ENCODE measurements around the gene AKAP3. TPM values are rescaled to one million over a fixed set of nuclear protein-coding genes. Genes with fewer than 3 reads are reported as not detected.

The AKAP3 gene
- polyA plus RNA-seq, 1 experiment, result 0.98 TPM

- H3K4me3 ChIP-seq (ENCODE audit: low read depth, low read length), result no peak overlapping the region
- CTCF ChIA-PET, result no interaction called here
- POLR2A ChIA-PET, result no interaction called here
- TF ChIP-seq CTCF (IDR thresholded peaks at IDR 0.05; ENCODE audit: insufficient read depth, low read depth, low read length), result no peak
- peaks cover 9% of the 10 kb centered on the region for H3K36me3 ChIP-seq (ENCODE audit: control insufficient read depth, insufficient read depth, low read length)
- no peak for DNase-seq (ENCODE audit: low read depth)
- no peaks in the 10 kb centered on the region for H3K27me3 ChIP-seq (ENCODE audit: control insufficient read depth, insufficient read depth, low read length)
Measured at GRCh38 chr12:4665236-4665635, 16.4 kb upstream of the AKAP3 start.

GRCh38 chr12:4663971-4664505 lies 15.2 kb upstream of the AKAP3 start:
- H3K36me3 ChIP-seq (ENCODE audit: control insufficient read depth, insufficient read depth, low read length), result peaks cover 19% of the 10 kb centered on the region
- no peak for TF ChIP-seq CTCF (IDR thresholded peaks at IDR 0.05; ENCODE audit: insufficient read depth, low read depth, low read length)
- H3K27me3 ChIP-seq (ENCODE audit: control insufficient read depth, insufficient read depth, low read length), result no peaks in the 10 kb centered on the region
- no peak overlapping the region for H3K4me3 ChIP-seq (ENCODE audit: low read depth, low read length)
- POLR2A ChIA-PET, result no interaction called here
- CTCF ChIA-PET, result interaction anchor here (0.8 kb wide), 1 partner anchor 57 kb away, joined by 3 read pairs; no protein-coding TSS in a partner anchor
- peak; percentile 59 for DNase-seq (ENCODE audit: low read depth)

- no peak overlapping the region for H3K4me3 ChIP-seq (ENCODE audit: low read depth, low read length)
- TF ChIP-seq CTCF (IDR thresholded peaks at IDR 0.05; ENCODE audit: insufficient read depth, low read depth, low read length), result no peak
- no peaks in the 10 kb centered on the region for H3K27me3 ChIP-seq (ENCODE audit: control insufficient read depth, insufficient read depth, low read length)
- POLR2A ChIA-PET, result no interaction called here
- H3K36me3 ChIP-seq (ENCODE audit: control insufficient read depth, insufficient read depth, low read length), result peaks cover 4% of the 10 kb centered on the region
- CTCF ChIA-PET, result no interaction called here
- DNase-seq (ENCODE audit: low read depth), result no peak
Measured at GRCh38 chr12:4653691-4654090, 4.8 kb upstream of the AKAP3 start.

- ChIA-PET POLR2A (no interaction called here), CTCF (no interaction called here)
- Histone ChIP-seq H3K4me3 (ENCODE audit: low read depth, low read length) (no peak overlapping the region), H3K36me3 (ENCODE audit: control insufficient read depth, insufficient read depth, low read length) (peaks cover 4% of the 10 kb centered on the region), H3K27me3 (ENCODE audit: control insufficient read depth, insufficient read depth, low read length) (no peaks in the 10 kb centered on the region)
- no peak for TF ChIP-seq CTCF (IDR thresholded peaks at IDR 0.05; ENCODE audit: insufficient read depth, low read depth, low read length)
- no peak for DNase-seq (ENCODE audit: low read depth)
Measured at GRCh38 chr12:4653257-4653656, 4.4 kb upstream of the AKAP3 start.

GRCh38 chr12:4649358-4649661 lies 459 bp upstream of the AKAP3 start:
- TF ChIP-seq CTCF (IDR thresholded peaks at IDR 0.05; ENCODE audit: insufficient read depth, low read depth, low read length), result no peak
- POLR2A ChIA-PET, result interaction anchor here (0.5 kb wide), 1 partner anchor 67 kb away, joined by 10 read pairs; no protein-coding TSS in a partner anchor
- Histone ChIP-seq H3K4me3 (ENCODE audit: low read depth, low read length) (peak overlapping the region; percentile 88), H3K27me3 (ENCODE audit: control insufficient read depth, insufficient read depth, low read length) (no peaks in the 10 kb centered on the region), H3K36me3 (ENCODE audit: control insufficient read depth, insufficient read depth, low read length) (no peaks in the 10 kb centered on the region)
- no peak for DNase-seq (ENCODE audit: low read depth)
- CTCF ChIA-PET, result interaction anchor here (0.9 to 1.0 kb wide), 2 partner anchors 12 to 118 kb away, joined by 4 read pairs; no protein-coding TSS in a partner anchor

Data from BJ (cell line).